Uterus (tissue), 4 donors: Measurements from ENCODE around the gene SLC25A47. TPM values are rescaled to one million over a fixed set of nuclear protein-coding genes. Genes with fewer than 3 reads are reported as not detected.

Experiments used
- DNase-seq, 2 donors: peaks; one replicate each; pipeline ENCODE4 v3.0.0-alpha.2; 2019 to 2020
- H3K27ac ChIP-seq, 2 donors: fragments of 200-600 bp; sonication (generic); 1 replicate in 1 of 2; 2 replicates in 1 of 2; pipeline ENCODE4 v1.5.1; 2016 to 2018
- H3K27me3 ChIP-seq, 2 donors: fragments of 200-600 bp; sonication (generic); one replicate each; pipeline ENCODE4 v1.5.1; 2018 to 2019; ENCODE audit warnings: control low read depth in 1 of 2
- H3K36me3 ChIP-seq, 2 donors: fragments of 200-600 bp; sonication (generic); one replicate each; pipeline ENCODE4 v1.5.1; 2019; ENCODE audit warnings: control low read depth in 1 of 2
- H3K4me1 ChIP-seq, 2 donors: fragments of 200-600 bp; sonication (generic); one replicate each; pipeline ENCODE4 v1.5.1; 2018 to 2019; ENCODE audit warnings: control low read depth in 1 of 2
- H3K4me3 ChIP-seq, 2 donors: fragments of 200-600 bp; sonication (generic); 1 replicate in 1 of 2; 2 replicates in 1 of 2; pipeline ENCODE4 v1.5.1; 2018 to 2019; ENCODE audit warnings: mild to moderate bottlenecking in 1 of 2
- H3K9me3 ChIP-seq, 2 donors: fragments of 200-600 bp; sonication (generic); one replicate each; pipeline ENCODE4 v1.5.1; 2019; ENCODE audit warnings: control low read depth in 1 of 2
- POLR2A ChIP-seq, 2 donors: fragments of 450-650 bp; IDR thresholded peaks; one replicate each; pipeline ENCODE4 v1.6.1; 2016; ENCODE audit warnings: antibody characterized with exemption in 2 of 2, mild to moderate bottlenecking in 1 of 2, moderate library complexity in 1 of 2
- intact Hi-C: fragments of 100-400 bp; cut with DNase I; formaldehyde crosslinking; loops from one replicate; pipeline ENCODE4 v1.15.1; 2023; ENCODE audit warnings: low total_unique reads
- total RNA-seq, 4 donors: library from RNA; depleted of rRNA in 3 of 4; stranded (reverse); fragments of >200 nt in 3 of 4; gene quantifications; one replicate each; pipeline versions ENCODE4 v1.1.0 to v1.2.4, GENCODE V29; 2014 to 2023
- TF ChIP-seq, protein P1 (sequence below), 4 experiments: fragments of 200-600 bp in 2 of 4; fragments of 450-650 bp in 2 of 4; sonication (generic) in 2 of 4; IDR thresholded peaks; one replicate each; pipeline ENCODE4 v1.5.1; 2016 to 2019; ENCODE audit warnings: antibody characterized with exemption in 4 of 4, mild to moderate bottlenecking in 2 of 4, moderate library complexity in 1 of 4
- donor health status: DM: yes; HTN: yes; CAD: no.

Gene SLC25A47
- total RNA-seq, 4 donors from 2014 or later = not detected

- Histone ChIP-seq H3K4me1 (no peaks in the 10 kb centered on the region), H3K36me3 (no peaks in the 10 kb centered on the region), H3K4me3 (peak overlapping the region; percentile 80 to 83), H3K9me3 (no peaks in the 10 kb centered on the region), H3K27me3 (no peaks in the 10 kb centered on the region), H3K27ac (peak overlapping the region; percentile 93 to 95)
- TF ChIP-seq, protein P1, sequence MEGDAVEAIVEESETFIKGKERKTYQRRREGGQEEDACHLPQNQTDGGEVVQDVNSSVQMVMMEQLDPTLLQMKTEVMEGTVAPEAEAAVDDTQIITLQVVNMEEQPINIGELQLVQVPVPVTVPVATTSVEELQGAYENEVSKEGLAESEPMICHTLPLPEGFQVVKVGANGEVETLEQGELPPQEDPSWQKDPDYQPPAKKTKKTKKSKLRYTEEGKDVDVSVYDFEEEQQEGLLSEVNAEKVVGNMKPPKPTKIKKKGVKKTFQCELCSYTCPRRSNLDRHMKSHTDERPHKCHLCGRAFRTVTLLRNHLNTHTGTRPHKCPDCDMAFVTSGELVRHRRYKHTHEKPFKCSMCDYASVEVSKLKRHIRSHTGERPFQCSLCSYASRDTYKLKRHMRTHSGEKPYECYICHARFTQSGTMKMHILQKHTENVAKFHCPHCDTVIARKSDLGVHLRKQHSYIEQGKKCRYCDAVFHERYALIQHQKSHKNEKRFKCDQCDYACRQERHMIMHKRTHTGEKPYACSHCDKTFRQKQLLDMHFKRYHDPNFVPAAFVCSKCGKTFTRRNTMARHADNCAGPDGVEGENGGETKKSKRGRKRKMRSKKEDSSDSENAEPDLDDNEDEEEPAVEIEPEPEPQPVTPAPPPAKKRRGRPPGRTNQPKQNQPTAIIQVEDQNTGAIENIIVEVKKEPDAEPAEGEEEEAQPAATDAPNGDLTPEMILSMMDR (IDR thresholded peaks at IDR 0.05) = no peak
- no peak for TF ChIP-seq POLR2A (IDR thresholded peaks at IDR 0.05)
- no peak for DNase-seq
- intact Hi-C loops = no loop called here
Measured at GRCh38 chr14:100283984-100284881, 38.9 kb upstream of the SLC25A47 start.

DNA sequence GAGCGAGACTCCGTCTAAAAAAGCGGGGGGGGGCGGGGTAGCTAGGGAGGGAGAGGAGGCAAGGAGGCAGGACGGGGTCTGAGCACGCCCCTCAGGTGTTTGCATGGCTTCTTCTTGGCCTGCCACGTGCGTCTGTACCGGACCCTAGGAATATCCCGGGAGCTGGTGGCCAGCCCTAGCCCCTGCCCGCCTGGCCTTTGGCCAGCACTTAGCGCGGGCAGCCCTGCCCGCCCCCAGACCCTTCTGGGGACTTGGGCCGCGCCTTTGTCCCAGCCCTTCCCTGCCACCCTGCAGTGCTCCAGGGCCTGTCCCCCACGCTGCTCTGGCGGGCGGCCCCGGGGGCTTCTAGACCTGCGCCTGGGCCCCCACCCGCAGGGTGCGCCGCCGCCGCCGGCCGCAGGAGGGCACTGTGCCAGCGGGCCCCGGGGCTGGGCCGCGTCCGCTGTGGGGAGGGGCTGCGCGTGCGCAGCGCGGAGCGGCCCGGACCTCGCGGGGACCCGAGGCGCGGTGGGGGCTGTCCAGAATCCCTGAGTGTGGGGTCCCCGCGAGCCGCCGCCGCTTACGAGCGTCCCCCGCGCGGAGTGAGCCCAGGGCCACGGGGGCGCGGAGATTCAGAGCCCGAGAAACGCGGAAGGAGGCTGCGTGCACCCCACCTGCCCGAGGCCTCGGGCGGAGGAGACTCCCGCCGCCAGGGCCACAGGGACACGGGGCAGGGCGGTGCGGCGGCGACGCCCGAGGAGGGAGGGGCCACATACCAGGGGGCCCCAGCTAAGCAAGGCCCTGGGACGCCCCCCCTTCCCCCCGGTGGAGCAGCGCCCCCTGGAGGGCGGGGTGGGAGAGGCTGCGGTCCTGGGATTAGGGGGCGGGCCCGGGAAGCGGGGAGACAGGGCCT, 37.9 kb upstream of the SLC25A47 start:
- Histone ChIP-seq H3K9me3 (no peaks in the 10 kb centered on the region), H3K4me3 (peak overlapping the region; percentile 80 to 83), H3K27me3 (no peaks in the 10 kb centered on the region), H3K4me1 (no peaks in the 10 kb centered on the region), H3K27ac (peak overlapping the region; percentile 93 to 95), H3K36me3 (no peaks in the 10 kb centered on the region)
- peak; percentile 52 to 70 for DNase-seq
- TF ChIP-seq, protein P1 (IDR thresholded peaks at IDR 0.05) = peak; percentile 76 to 94 (median 85)
- peak; percentile 19 to 69 for TF ChIP-seq POLR2A (IDR thresholded peaks at IDR 0.05)
- intact Hi-C loops = no loop called here

GRCh38 chr14:100285913-100286400, 37.2 kb upstream of the SLC25A47 start:
- peak overlapping the region; percentile 93 to 95 for H3K27ac ChIP-seq
- intact Hi-C loops = no loop called here
- TF ChIP-seq, protein P1 (IDR thresholded peaks at IDR 0.05) = no peak
- no peak for TF ChIP-seq POLR2A (IDR thresholded peaks at IDR 0.05)
- no peaks in the 10 kb centered on the region for H3K36me3 ChIP-seq
- H3K4me3 ChIP-seq = peak overlapping the region; percentile 80 to 83
- no peaks in the 10 kb centered on the region for H3K9me3 ChIP-seq
- no peaks in the 10 kb centered on the region for H3K4me1 ChIP-seq
- DNase-seq = no peak
- no peaks in the 10 kb centered on the region for H3K27me3 ChIP-seq

- Histone ChIP-seq H3K27ac (no peak overlapping the region), H3K27me3 (no peaks in the 10 kb centered on the region), H3K9me3 (no peaks in the 10 kb centered on the region), H3K4me1 (no peaks in the 10 kb centered on the region), H3K4me3 (no peak overlapping the region), H3K36me3 (no peaks in the 10 kb centered on the region)
- DNase-seq = no peak
- intact Hi-C loops = no loop called here
- no peak for TF ChIP-seq POLR2A (IDR thresholded peaks at IDR 0.05)
- TF ChIP-seq, protein P1 (IDR thresholded peaks at IDR 0.05) = no peak
Measured at GRCh38 chr14:100286484-100287191, 36.5 kb upstream of the SLC25A47 start.
